WERI-Rb-1 (cell line): ENCODE data around the gene DENND2A.

Source experiments
- DNase-seq: peaks from one replicate; pipeline ENCODE4 v3.0.0-alpha.2; 2020
- H3K27ac ChIP-seq: fragments of 250-450 bp; sonication (Bioruptor Pico); 2 replicates; pipeline ENCODE4 v1.5.1; 2020; ENCODE audit warnings: mild to moderate bottlenecking, moderate library complexity
- H3K27me3 ChIP-seq: fragments of 250-450 bp; sonication (Bioruptor Pico); 2 replicates; pipeline ENCODE4 v1.5.1; 2021; ENCODE audit warnings: mild to moderate bottlenecking, low read depth, moderate library complexity; ENCODE audit not compliant: insufficient read depth, severe bottlenecking
- H3K36me3 ChIP-seq: fragments of 250-450 bp; sonication (Bioruptor Pico); 2 replicates; pipeline ENCODE4 v1.5.1; 2020; ENCODE audit warnings: mild to moderate bottlenecking, moderate library complexity
- H3K4me3 ChIP-seq: 2 replicates; pipeline ENCODE4 v1.5.1; 2011; ENCODE audit warnings: low read depth, mild to moderate bottlenecking, control low read depth, low read length
- H3K9me3 ChIP-seq: fragments of 250-450 bp; sonication (Bioruptor Pico); 2 replicates; pipeline ENCODE4 v1.5.1; 2021; ENCODE audit warnings: mild to moderate bottlenecking, moderate library complexity; ENCODE audit not compliant: severe bottlenecking
- TF ChIP-seq, protein P1 (sequence below): IDR thresholded peaks from 2 replicates; pipeline ENCODE4 v1.5.1; 2011; ENCODE audit warnings: low read depth, mild to moderate bottlenecking, control low read depth, inconsistent platforms, low read length

The DENND2A gene

DNA sequence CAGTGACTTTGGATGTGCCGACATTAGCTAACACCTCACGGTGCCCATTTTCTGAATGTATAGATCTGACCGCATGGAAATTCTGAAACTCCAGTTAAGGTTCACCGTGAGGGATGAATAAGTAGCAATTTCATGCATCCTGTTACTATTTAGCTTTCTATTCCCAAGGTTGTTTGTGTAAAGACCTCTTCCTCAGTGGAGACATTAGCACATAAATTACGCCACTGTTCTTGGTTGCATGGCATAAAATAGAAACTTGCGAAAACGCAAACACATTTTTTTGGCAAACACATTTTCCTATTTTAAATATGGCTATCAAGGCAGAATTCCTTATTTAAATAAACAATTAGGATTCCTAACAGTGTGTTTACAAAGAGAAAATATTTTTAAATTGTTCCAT, 36.5 kb downstream of the DENND2A start:
- Histone ChIP-seq H3K9me3 (no peaks in the 10 kb centered on the region), H3K4me3 (no peak overlapping the region), H3K27ac (no peak overlapping the region), H3K36me3 (peaks cover 42% of the 10 kb centered on the region), H3K27me3 (no peaks in the 10 kb centered on the region)
- TF ChIP-seq, protein P1, sequence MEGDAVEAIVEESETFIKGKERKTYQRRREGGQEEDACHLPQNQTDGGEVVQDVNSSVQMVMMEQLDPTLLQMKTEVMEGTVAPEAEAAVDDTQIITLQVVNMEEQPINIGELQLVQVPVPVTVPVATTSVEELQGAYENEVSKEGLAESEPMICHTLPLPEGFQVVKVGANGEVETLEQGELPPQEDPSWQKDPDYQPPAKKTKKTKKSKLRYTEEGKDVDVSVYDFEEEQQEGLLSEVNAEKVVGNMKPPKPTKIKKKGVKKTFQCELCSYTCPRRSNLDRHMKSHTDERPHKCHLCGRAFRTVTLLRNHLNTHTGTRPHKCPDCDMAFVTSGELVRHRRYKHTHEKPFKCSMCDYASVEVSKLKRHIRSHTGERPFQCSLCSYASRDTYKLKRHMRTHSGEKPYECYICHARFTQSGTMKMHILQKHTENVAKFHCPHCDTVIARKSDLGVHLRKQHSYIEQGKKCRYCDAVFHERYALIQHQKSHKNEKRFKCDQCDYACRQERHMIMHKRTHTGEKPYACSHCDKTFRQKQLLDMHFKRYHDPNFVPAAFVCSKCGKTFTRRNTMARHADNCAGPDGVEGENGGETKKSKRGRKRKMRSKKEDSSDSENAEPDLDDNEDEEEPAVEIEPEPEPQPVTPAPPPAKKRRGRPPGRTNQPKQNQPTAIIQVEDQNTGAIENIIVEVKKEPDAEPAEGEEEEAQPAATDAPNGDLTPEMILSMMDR: no peak
- no peak for DNase-seq

DNA sequence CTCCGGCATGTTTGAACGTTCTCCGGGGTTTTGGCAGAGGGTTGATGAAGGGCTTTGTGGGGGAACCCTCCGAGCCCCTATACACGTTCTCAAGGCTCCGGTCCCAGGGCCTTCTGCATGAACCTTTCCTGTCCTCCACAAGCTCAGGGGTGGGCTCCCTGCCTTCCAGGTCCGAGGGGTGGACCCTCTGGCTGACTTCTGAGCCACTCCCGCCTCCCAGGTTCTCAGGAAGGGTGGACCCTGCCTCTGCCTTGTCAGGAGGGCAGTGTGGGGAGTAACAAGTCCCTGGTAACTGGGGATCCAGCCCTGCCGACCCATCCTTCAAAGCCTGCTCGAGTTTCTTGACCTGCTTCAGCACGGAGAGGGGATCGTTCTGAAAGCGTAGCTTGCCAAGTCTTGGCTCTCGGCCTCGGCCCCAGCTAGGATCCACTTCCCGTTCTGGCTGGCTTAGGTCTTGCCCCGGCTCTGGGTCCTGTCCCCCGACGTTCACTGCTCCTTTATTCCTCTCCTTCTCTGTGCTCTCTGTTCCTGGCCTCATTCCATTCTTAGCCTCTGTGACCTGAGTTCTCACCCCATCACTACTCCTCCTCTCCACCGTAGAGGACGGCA, 38.9 kb downstream of the DENND2A start:
- H3K27me3 ChIP-seq: no peaks in the 10 kb centered on the region
- H3K4me3 ChIP-seq: no peak overlapping the region
- peak overlapping the region; percentile 26; the same call in 1 of the 2 replicates for H3K27ac ChIP-seq
- no peak for DNase-seq
- H3K36me3 ChIP-seq: peaks cover 46% of the 10 kb centered on the region
- no peaks in the 10 kb centered on the region for H3K9me3 ChIP-seq
- TF ChIP-seq, protein P1: no peak

DNA sequence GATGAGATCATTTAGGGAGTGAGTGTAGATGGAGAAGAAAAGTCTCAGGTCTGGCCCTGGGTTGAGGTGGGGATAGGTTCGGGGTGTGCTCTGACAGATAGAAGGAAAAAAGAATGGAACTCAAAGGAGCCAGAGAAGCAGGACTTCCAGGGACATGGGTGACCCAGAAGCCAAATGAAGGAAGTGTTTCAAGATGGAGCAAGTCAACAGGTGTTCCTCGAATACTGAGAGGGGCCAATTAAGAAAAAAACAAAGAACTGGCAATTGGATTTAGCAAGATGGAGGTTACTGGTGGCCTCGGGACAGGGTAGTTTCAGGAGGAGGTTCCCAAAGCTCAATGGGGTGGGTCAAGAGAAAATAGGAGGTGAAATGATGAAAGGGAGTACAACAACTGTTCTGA, 40.3 kb downstream of the DENND2A start:
- H3K27ac ChIP-seq: no peak overlapping the region
- no peak for DNase-seq
- H3K36me3 ChIP-seq: peaks cover 55% of the 10 kb centered on the region
- TF ChIP-seq, protein P1: no peak
- no peaks in the 10 kb centered on the region for H3K27me3 ChIP-seq
- H3K9me3 ChIP-seq: no peaks in the 10 kb centered on the region
- no peak overlapping the region for H3K4me3 ChIP-seq

DNA sequence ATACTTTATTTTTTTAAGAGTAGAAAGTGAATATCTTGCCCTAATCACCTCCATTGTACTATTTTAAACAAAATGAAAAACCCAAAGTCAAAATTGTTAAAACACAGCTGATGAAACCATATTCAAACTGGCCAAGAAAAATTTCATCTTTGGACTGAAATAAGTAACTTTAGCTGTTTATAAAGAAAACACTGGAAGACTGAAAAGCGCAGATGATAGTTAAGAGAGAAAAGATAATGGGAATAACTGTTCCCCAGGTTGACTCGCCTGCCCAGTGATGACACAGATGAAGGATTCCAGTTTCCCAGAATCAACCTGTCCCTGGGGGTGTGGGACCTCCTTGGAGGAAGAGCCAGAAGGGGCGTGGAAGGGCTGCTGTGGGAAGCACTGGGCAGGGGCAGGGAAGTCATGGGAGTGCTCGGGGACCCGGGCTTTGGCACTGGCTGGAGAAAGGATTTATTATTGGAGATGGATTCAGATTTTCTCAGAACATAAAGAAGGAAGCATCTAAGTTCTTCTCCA, 43.1 kb downstream of the DENND2A start:
- no peak overlapping the region for H3K4me3 ChIP-seq
- H3K9me3 ChIP-seq: no peaks in the 10 kb centered on the region
- no peak for DNase-seq
- H3K36me3 ChIP-seq: peaks cover 51% of the 10 kb centered on the region
- no peak overlapping the region for H3K27ac ChIP-seq
- TF ChIP-seq, protein P1: no peak
- no peaks in the 10 kb centered on the region for H3K27me3 ChIP-seq

DNA sequence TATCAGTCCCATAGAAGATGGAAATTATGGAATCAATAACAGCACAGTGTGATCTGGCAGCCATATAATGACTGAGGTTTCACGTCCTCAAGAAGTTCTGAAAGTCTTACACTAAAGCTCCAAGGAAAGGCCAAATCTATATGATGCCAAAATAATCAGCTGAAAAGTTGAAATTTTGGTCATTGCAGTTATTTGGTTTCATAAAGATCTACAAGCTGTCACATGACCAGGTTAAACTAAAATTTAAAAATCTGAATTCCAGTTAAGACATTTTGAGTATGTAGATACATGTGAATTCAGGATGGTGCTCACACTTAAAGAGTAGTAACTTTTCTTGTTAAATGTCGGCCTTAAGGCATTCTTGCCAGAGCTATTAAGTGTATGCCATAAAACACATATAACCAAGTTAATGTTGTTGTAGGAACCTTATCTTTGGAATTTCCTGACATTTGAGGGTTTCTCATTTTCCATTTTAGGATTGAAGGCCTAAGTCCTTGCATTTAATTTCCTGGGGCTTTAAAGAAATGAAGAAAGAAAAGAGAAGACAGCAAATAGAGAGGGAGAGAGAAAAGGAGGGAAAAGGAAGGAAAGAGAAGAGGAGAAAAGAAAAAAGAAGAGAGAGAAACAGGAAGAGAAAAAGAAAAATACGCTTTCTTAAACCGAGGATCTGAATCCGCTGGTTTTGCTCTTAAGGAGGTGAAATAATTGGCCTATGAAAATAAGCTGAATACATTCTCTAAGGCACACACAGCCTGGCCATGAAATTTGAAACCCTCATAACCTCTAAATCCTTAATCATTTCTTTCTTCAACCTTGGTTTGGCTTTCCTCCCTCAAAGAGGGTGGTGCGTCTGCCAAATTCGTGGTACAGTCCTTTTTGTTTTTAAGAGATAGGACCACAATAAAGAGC, 43.8 kb downstream of the DENND2A start:
- no peak overlapping the region for H3K4me3 ChIP-seq
- TF ChIP-seq, protein P1: no peak
- DNase-seq: no peak

More for the DNA sequence above, 43.8 kb downstream of the DENND2A start:
- no peaks in the 10 kb centered on the region for H3K27me3 ChIP-seq
- H3K9me3 ChIP-seq: no peaks in the 10 kb centered on the region
- no peak overlapping the region for H3K27ac ChIP-seq
- peaks cover 44% of the 10 kb centered on the region for H3K36me3 ChIP-seq
